Vagina (tissue), 2 donors: ENCODE measurements around the gene AIG1. TPM values are rescaled to one million over a fixed set of nuclear protein-coding genes. Genes with fewer than 3 reads are reported as not detected.

Experiments
- DNase-seq, 2 donors: peaks; one replicate each; pipeline ENCODE4 v3.0.0-alpha.2; 2017; ENCODE audit errors: extremely low spot score in 2 of 2
- H3K27ac ChIP-seq: fragments of 200-600 bp; sonication (generic); one replicate; pipeline ENCODE4 v1.5.1; 2019
- H3K27me3 ChIP-seq: fragments of 200-600 bp; sonication (generic); one replicate; pipeline ENCODE4 v1.5.1; 2019
- H3K36me3 ChIP-seq, 2 donors: fragments of 200-600 bp; sonication (generic); one replicate each; pipeline ENCODE4 v1.5.1; 2017 to 2019
- H3K4me1 ChIP-seq: fragments of 200-600 bp; sonication (generic); one replicate; pipeline ENCODE4 v1.5.1; 2019
- H3K4me3 ChIP-seq, 2 donors: fragments of 200-600 bp; sonication (generic); 1 replicate in 1 of 2; 2 replicates in 1 of 2; pipeline ENCODE4 v1.5.1; 2016 to 2019
- H3K9me3 ChIP-seq: fragments of 200-600 bp; sonication (generic); one replicate; pipeline ENCODE4 v1.5.1; 2019
- POLR2A ChIP-seq, 2 donors: fragments of 450-650 bp; IDR thresholded peaks; one replicate each; pipeline ENCODE4 v1.6.1; 2017; ENCODE audit warnings: antibody characterized with exemption in 2 of 2, mild to moderate bottlenecking in 2 of 2, moderate library complexity in 2 of 2
- POLR2AphosphoS5 ChIP-seq, 2 donors: sonication (generic); formaldehyde crosslinking; IDR thresholded peaks; one replicate each; pipeline ENCODE4 v1.9.0; 2017; ENCODE audit warnings: antibody characterized with exemption in 2 of 2, mild to moderate bottlenecking in 2 of 2, low read depth in 1 of 2; ENCODE audit not compliant: insufficient read depth in 1 of 2
- intact Hi-C: fragments of 100-400 bp; cut with DNase I; formaldehyde crosslinking; loops from one replicate; pipeline ENCODE4 v1.15.1; 2023
- total RNA-seq: library from RNA; depleted of rRNA; stranded (reverse); fragments of >200 nt; gene quantifications from one replicate; pipeline ENCODE4 v1.2.3, GENCODE V29; 2016
- TF ChIP-seq, protein P1 (sequence below), 3 experiments: fragments of 450-650 bp in 2 of 3; fragments of 200-600 bp in 1 of 3; sonication (generic) in 1 of 3; IDR thresholded peaks; one replicate each; pipeline ENCODE4 v1.5.1; 2017 to 2019; ENCODE audit warnings: antibody characterized with exemption in 3 of 3, mild to moderate bottlenecking in 2 of 3, moderate library complexity in 2 of 3

AIG1 gene
- total RNA-seq, 1 donor from 2014 or later, result 22.3 TPM

DNA sequence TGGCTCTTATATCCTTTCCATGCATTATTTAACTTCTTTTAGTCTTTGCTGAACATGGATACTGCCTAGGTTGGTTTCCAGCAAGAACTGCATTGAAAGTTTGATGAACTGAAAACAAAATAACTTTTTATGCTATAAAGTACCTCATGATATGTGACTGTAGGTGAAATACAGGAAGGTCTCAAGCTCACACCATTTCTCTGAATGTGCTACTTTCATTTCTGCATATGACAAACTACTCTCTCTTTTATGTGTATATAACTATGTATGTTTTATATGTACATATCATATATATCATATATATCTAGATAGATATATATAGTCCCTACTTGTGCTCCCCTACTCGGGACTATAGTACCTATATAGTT, 65.9 kb downstream of the AIG1 start:
- no peak for DNase-seq
- H3K36me3 ChIP-seq, result peaks cover 0 to 7% of the 10 kb centered on the region in 2 donors
- TF ChIP-seq POLR2A (IDR thresholded peaks at IDR 0.05), result no peak
- TF ChIP-seq POLR2AphosphoS5 (IDR thresholded peaks at IDR 0.05; ENCODE audit: insufficient read depth in 1 of 2, low read depth in 1 of 2), result no peak
- TF ChIP-seq, protein P1, sequence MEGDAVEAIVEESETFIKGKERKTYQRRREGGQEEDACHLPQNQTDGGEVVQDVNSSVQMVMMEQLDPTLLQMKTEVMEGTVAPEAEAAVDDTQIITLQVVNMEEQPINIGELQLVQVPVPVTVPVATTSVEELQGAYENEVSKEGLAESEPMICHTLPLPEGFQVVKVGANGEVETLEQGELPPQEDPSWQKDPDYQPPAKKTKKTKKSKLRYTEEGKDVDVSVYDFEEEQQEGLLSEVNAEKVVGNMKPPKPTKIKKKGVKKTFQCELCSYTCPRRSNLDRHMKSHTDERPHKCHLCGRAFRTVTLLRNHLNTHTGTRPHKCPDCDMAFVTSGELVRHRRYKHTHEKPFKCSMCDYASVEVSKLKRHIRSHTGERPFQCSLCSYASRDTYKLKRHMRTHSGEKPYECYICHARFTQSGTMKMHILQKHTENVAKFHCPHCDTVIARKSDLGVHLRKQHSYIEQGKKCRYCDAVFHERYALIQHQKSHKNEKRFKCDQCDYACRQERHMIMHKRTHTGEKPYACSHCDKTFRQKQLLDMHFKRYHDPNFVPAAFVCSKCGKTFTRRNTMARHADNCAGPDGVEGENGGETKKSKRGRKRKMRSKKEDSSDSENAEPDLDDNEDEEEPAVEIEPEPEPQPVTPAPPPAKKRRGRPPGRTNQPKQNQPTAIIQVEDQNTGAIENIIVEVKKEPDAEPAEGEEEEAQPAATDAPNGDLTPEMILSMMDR (IDR thresholded peaks at IDR 0.05), result no peak
- H3K4me1 ChIP-seq, result no peaks in the 10 kb centered on the region
- H3K9me3 ChIP-seq, result peaks cover 8% of the 10 kb centered on the region
- no peak overlapping the region for H3K4me3 ChIP-seq
- H3K27me3 ChIP-seq, result no peaks in the 10 kb centered on the region
- H3K27ac ChIP-seq, result no peak overlapping the region
- intact Hi-C loops, result no loop called here

DNA sequence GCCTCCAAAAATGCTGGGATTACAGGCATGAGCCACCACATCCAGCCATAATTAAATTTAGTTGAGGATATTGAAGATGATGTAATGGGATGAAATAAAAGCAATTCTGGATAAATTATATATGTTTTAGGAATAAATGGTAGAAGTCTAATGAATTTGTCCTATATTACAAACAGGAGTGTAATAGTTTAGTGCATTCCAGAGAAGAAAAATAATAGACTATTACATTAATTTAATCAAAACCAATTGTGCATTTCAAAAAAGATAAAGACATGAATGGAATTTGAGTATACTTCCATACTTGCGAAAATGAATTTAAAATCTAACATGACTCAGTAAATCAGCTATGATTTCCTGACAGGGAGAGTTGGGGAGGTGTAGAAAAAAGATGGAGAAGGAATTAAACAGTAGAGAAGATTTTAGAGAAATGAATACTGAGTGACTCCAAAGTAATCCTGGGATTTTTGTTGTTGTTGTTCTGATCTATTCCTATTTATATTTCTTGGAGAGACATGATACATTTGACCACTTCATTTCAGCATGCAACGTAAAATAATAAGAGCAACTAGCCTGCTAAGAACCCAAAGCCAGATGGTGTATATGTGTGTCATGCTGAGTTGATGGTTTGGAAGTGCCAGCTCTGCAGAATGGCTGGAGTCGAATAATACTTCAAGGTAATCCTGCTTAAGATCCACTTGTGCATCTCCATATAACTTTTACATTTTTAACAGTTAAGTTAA, 67.4 kb downstream of the AIG1 start:
- Histone ChIP-seq H3K27me3 (no peaks in the 10 kb centered on the region), H3K4me1 (no peaks in the 10 kb centered on the region), H3K4me3 (no peak overlapping the region), H3K27ac (no peak overlapping the region), H3K9me3 (peaks cover 8% of the 10 kb centered on the region), H3K36me3 (peaks cover 0 to 7% of the 10 kb centered on the region in 2 donors)
- intact Hi-C loops, result no loop called here
- no peak for TF ChIP-seq POLR2A (IDR thresholded peaks at IDR 0.05)
- no peak for DNase-seq

DNA sequence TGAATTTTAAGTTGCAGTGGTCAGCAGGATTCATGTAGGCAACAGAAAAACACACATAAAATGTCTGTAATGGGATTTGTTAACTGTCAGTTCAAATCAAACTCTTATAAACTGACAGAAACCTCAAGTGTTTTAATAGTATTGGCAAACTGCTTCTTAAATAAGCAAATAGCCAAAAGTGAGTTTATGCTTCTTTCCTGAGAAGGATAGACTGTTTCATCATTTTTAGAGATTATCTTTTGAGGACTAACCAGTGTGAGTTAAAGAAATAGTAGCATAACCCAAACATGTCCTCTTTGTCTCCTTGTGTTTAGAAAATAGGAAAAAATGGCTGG, 68.0 kb downstream of the AIG1 start:
- no peaks in the 10 kb centered on the region for H3K4me1 ChIP-seq
- no peak overlapping the region for H3K27ac ChIP-seq
- H3K27me3 ChIP-seq, result no peaks in the 10 kb centered on the region
- intact Hi-C loops, result no loop called here
- no peak overlapping the region for H3K4me3 ChIP-seq
- no peak for TF ChIP-seq POLR2AphosphoS5 (IDR thresholded peaks at IDR 0.05; ENCODE audit: insufficient read depth in 1 of 2, low read depth in 1 of 2)
- TF ChIP-seq, protein P1 (IDR thresholded peaks at IDR 0.05), result no peak
- TF ChIP-seq POLR2A (IDR thresholded peaks at IDR 0.05), result no peak
- H3K36me3 ChIP-seq, result peaks cover 0 to 7% of the 10 kb centered on the region in 2 donors
- no peak for DNase-seq
- peaks cover 8% of the 10 kb centered on the region for H3K9me3 ChIP-seq

DNA sequence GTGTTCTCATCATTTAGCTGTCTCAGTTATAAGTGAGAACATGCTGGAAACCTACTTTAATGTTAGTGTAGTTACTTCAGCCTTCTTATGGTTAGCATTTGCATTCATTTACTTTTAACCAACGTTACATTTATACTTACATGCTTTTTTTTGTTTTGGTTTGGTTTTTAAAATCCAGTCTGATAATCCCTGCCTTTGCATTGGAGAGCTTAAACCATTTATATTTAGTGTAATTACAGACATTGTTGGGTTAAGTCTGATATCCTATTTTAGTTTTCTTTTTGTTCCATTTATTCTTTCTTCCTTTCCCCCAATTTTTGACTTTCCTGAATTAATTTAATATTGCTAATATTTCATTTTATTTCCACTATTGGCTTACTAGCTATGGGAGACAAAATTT, 70.2 kb downstream of the AIG1 start:
- Histone ChIP-seq H3K4me1 (no peaks in the 10 kb centered on the region), H3K27ac (no peak overlapping the region), H3K9me3 (peaks cover 8% of the 10 kb centered on the region), H3K27me3 (no peaks in the 10 kb centered on the region), H3K36me3 (peaks cover 0 to 7% of the 10 kb centered on the region in 2 donors), H3K4me3 (no peak overlapping the region)
- TF ChIP-seq POLR2A (IDR thresholded peaks at IDR 0.05), result no peak
- intact Hi-C loops, result no loop called here
- no peak for DNase-seq

DNA sequence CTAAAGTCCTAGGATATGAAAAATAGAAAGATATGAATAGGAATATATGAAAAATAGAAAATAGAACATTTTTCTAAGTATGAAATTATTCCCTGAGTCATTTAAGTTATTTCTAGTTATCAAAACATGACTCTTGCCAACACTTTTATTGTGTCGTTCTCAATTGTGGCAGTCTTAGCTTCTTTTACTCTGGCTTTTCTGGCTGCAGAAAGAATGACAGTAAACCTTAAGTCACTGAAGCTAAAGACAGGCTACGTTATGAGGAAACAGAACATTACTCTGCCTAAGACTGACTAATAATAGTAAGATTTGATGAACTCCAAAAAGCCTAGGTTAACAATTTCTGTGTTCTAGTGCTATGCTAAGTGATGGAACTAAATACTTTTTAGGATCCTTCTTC, 74.6 kb downstream of the AIG1 start:
- no peak for TF ChIP-seq POLR2AphosphoS5 (IDR thresholded peaks at IDR 0.05; ENCODE audit: insufficient read depth in 1 of 2, low read depth in 1 of 2)
- TF ChIP-seq, protein P1 (IDR thresholded peaks at IDR 0.05), result no peak
- TF ChIP-seq POLR2A (IDR thresholded peaks at IDR 0.05), result no peak
- no peak for DNase-seq
- no peak overlapping the region for H3K4me3 ChIP-seq
- H3K36me3 ChIP-seq, result peaks cover 0 to 7% of the 10 kb centered on the region in 2 donors
- H3K4me1 ChIP-seq, result no peaks in the 10 kb centered on the region
- no peaks in the 10 kb centered on the region for H3K27me3 ChIP-seq
- intact Hi-C loops, result no loop called here
- peaks cover 7% of the 10 kb centered on the region for H3K9me3 ChIP-seq
- no peak overlapping the region for H3K27ac ChIP-seq

DNA sequence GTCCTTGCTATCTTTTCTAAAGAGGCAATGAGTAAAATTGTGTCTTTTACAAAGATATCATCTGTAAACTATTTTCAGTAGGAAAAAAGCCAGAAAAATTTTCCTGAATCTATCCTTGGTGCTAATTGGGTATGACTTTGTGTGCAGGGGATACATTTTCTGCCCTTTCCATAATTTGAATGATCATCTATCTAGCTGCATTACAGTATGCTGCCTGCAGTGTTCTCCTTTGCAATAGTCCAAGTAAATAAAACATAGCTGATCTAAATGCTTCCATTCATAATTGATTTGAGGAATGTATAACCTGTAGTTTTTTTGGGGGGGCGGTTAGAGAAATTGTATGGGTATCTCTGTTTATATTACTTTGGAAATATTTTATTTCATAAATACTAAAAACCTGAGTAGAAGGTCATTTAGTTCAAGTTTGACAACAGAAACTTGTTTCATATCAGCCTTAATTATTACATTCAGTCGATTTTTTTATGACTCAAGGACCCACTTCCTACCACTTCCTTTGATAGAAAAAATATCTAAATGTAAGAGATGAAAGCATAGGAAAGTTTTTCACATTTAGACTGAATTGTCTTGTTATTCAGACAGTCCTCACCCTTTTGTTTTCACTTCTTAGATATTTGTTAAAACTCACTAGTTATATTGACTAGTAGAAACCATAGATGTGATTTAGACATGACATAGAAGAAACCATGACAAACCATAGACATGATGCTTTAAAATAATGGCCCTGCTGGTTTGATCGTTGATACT, 75.3 kb downstream of the AIG1 start:
- H3K36me3 ChIP-seq, result peaks cover 0 to 1% of the 10 kb centered on the region in 2 donors
- no peak for DNase-seq
- H3K4me3 ChIP-seq, result no peak overlapping the region
- no peak for TF ChIP-seq POLR2A (IDR thresholded peaks at IDR 0.05)
- TF ChIP-seq, protein P1 (IDR thresholded peaks at IDR 0.05), result no peak
- TF ChIP-seq POLR2AphosphoS5 (IDR thresholded peaks at IDR 0.05; ENCODE audit: insufficient read depth in 1 of 2, low read depth in 1 of 2), result no peak
- no peak overlapping the region for H3K27ac ChIP-seq
- intact Hi-C loops, result no loop called here
- H3K4me1 ChIP-seq, result no peaks in the 10 kb centered on the region
- H3K27me3 ChIP-seq, result no peaks in the 10 kb centered on the region
- no peaks in the 10 kb centered on the region for H3K9me3 ChIP-seq
